K562 (cell line): Measurements from ENCODE around the gene EPS8L1. TPM values are rescaled to one million over a fixed set of nuclear protein-coding genes. Genes with fewer than 3 reads are reported as not detected.
A peak's percentile ranks its signal among the peaks of the same experiment; 100 is the strongest.

Experiments used
- ATAC-seq: fragments of 200-7000 bp; cut with Tn5 transposase; 3 replicates; pipeline ENCODE4 v1.9.1; 2020; ENCODE audit warnings: moderate library complexity
- BruUV-seq: library from RNA; stranded (reverse); fragments of 400-500 nt; replicated peaks from 2 replicates; lab custom pipeline; 2021; lab: Mats Ljungman, UMichigan
- CTCF ChIA-PET: fragments of 300-600 bp; formaldehyde crosslinking; extraction: SDS; loops from one replicate; lab custom pipeline; 2021; ENCODE audit warnings: low intra/inter-chr PET ratio; lab: Yijun Ruan, JAX
- POLR2A ChIA-PET: fragments of 300-600, 350-650 bp; sonication (Branson Sonifier 250); formaldehyde crosslinking; extraction: SDS; loops from one replicate; lab custom pipeline; 2021; ENCODE audit warnings: antibody characterized with exemption, inconsistent platforms; lab: Yijun Ruan, JAX
- DNase-seq, 4 experiments: peaks; one replicate each; pipeline versions ENCODE4 v3.0.0 to v3.0.0-alpha.2; 2011 to 2018; ENCODE audit warnings: low spot score in 3 of 4, mixed read lengths in 3 of 4; ENCODE audit errors: extremely low read depth in 1 of 4
- FAIRE-seq: peaks from 2 replicates; lab custom pipeline; 2011; peaks lifted over from hg19 to GRCh38; lab: Jason Lieb, UNC
- H2AFZ ChIP-seq: 2 replicates; pipeline ENCODE4 v1.6.0; 2011; ENCODE audit warnings: low read depth, low read length, control low read depth, inconsistent platforms
- H3K27ac ChIP-seq: fragments of 200-600 bp; 3 replicates; pipeline ENCODE4 v1.8.0; 2011; ENCODE audit warnings: low read depth, mild to moderate bottlenecking, control low read depth, inconsistent platforms, low read length, moderate library complexity, mixed read lengths; ENCODE audit errors: extremely low read depth
- H3K27me3 ChIP-seq, 2 experiments: fragments of 300-600 bp in 1 of 2; 2 replicates in 1 of 2; 3 replicates in 1 of 2; pipeline versions ENCODE4 v1.6.0 to v1.8.0; 2011; ENCODE audit warnings: inconsistent platforms in 2 of 2, low read length in 2 of 2, mild to moderate bottlenecking in 1 of 2, mixed read lengths in 1 of 2, moderate library complexity in 1 of 2; ENCODE audit not compliant: control insufficient read depth in 2 of 2, insufficient read depth in 2 of 2
- H3K36me3 ChIP-seq: fragments of 300-600 bp; 3 replicates; pipeline ENCODE4 v1.8.0; 2011; ENCODE audit warnings: mild to moderate bottlenecking, low read length, inconsistent platforms; ENCODE audit not compliant: control insufficient read depth, insufficient read depth
- H3K4me1 ChIP-seq, 2 experiments: fragments of 200-600 bp in 1 of 2; replicated peaks in 1 of 2; 2 replicates in 1 of 2; 3 replicates in 1 of 2; pipeline versions ENCODE4 v1.5.1 to v1.8.0; 2011; ENCODE audit warnings: inconsistent platforms in 2 of 2, low read length in 2 of 2, mild to moderate bottlenecking in 1 of 2, mixed read lengths in 1 of 2, moderate library complexity in 1 of 2; ENCODE audit not compliant: control insufficient read depth in 2 of 2, insufficient read depth in 2 of 2
- H3K4me2 ChIP-seq: 2 replicates; pipeline ENCODE4 v1.6.1; 2011; ENCODE audit warnings: low read length, control low read depth, inconsistent platforms, mixed read lengths; ENCODE audit not compliant: insufficient read depth
- H3K4me3 ChIP-seq: fragments of 200-600 bp; sonication (generic), shearing (Covaris generic); 2 replicates; pipeline ENCODE4 v1.5.1; 2016; ENCODE audit warnings: control low read depth, inconsistent platforms
- H3K79me2 ChIP-seq: fragments of 200-600 bp; 3 replicates; pipeline ENCODE4 v1.8.0; 2011; ENCODE audit warnings: low read length, inconsistent platforms; ENCODE audit not compliant: control insufficient read depth, insufficient read depth
- H3K9ac ChIP-seq, 2 experiments: 2 replicates each; pipeline versions ENCODE4 v1.6.0 to v1.6.1; 2011; ENCODE audit warnings: low read depth in 2 of 2, low read length in 2 of 2, control low read depth in 1 of 2, inconsistent platforms in 1 of 2, mild to moderate bottlenecking in 1 of 2, mixed read lengths in 1 of 2; ENCODE audit not compliant: insufficient read depth in 1 of 2
- H3K9me1 ChIP-seq: one replicate; pipeline ENCODE4 v1.6.0; 2011; ENCODE audit warnings: inconsistent platforms, mild to moderate bottlenecking, low read length, moderate library complexity; ENCODE audit not compliant: control insufficient read depth, insufficient read depth
- H3K9me3 ChIP-seq: replicated peaks from 2 replicates; pipeline ENCODE4 v1.5.1; 2011; ENCODE audit warnings: low read depth, low read length, inconsistent platforms; ENCODE audit not compliant: control insufficient read depth, insufficient read depth
- H4K20me1 ChIP-seq: replicated peaks from 2 replicates; pipeline ENCODE4 v1.6.1; 2011; ENCODE audit warnings: low read length, inconsistent platforms, mixed read lengths; ENCODE audit not compliant: control insufficient read depth, insufficient read depth
- CBX1 ChIP-seq: sonication (generic); IDR thresholded peaks from 2 replicates; pipeline ENCODE4 v1.6.1; 2016; ENCODE audit warnings: antibody characterized with exemption, low read depth, mild to moderate bottlenecking
- MYNN ChIP-seq, 2 experiments: sonication (generic); formaldehyde crosslinking in 1 of 2; IDR thresholded peaks; 2 replicates each; pipeline versions ENCODE4 v1.5.0 to v1.6.1; 2016 to 2020; ENCODE audit warnings: antibody characterized with exemption in 1 of 2, missing genetic modification reagents in 1 of 2
- POLR2A ChIP-seq: fragments of 450-650 bp; conservative IDR thresholded peaks from 2 replicates; pipeline ENCODE4 v1.6.1; 2016
- POLR2AphosphoS2 ChIP-seq: IDR thresholded peaks from 2 replicates; pipeline ENCODE4 v1.6.1; 2012; ENCODE audit warnings: low read length, improper control_type of control experiment
- POLR2G ChIP-seq: fragments of 200-400 bp; formaldehyde crosslinking; IDR thresholded peaks from 2 replicates; pipeline ENCODE4 v1.6.1; 2017; ENCODE audit warnings: low read depth, mild to moderate bottlenecking, antibody characterized with exemption, low read length, moderate library complexity
- SMAD2 ChIP-seq: fragments of 150-350 bp; IDR thresholded peaks from 2 replicates; pipeline ENCODE4 v1.6.1; 2014; ENCODE audit warnings: low read depth, mild to moderate bottlenecking, low read length
- ZEB2 ChIP-seq: fragments of 450-650 bp; IDR thresholded peaks from 2 replicates; pipeline ENCODE4 v1.6.1; 2016
- ZFP36 ChIP-seq: fragments of 150-350 bp; IDR thresholded peaks from 2 replicates; pipeline ENCODE4 v1.6.1; 2018; ENCODE audit warnings: low read length, low read depth; ENCODE audit not compliant: partially characterized antibody
- ZKSCAN8 ChIP-seq: fragments of 200-800 bp; sonication (Bioruptor generic); IDR thresholded peaks from 2 replicates; pipeline ENCODE4 v1.6.1; 2016; ENCODE audit warnings: missing genetic modification characterization, missing compliant biosample characterization
- ZNF24 ChIP-seq: fragments of 450-650 bp; IDR thresholded peaks from 2 replicates; pipeline ENCODE4 v1.6.1; 2016
- WGBS: fragments of 100-300 bp; shearing (Covaris generic); methylation state at CpG from one replicate; pipeline ENCODE4 v1.1.6; 2016; ENCODE audit warnings: low coverage, mixed read lengths; ENCODE audit not compliant: insufficient coverage; ENCODE audit errors: missing lambda C conversion rate; 5-methylcytosine and 5-hydroxymethylcytosine counted together
- in situ Hi-C: fragments of 300-500 bp; cut with MboI; formaldehyde crosslinking; loops from 4 replicates; pipeline ENCODE4 v1.15.0; 2018; ENCODE audit warnings: inconsistent platforms, mixed read lengths
- intact Hi-C: fragments of 100-400 bp; cut with micrococcal nuclease; formaldehyde crosslinking; loops from 2 replicates; pipeline ENCODE4 v1.14.2; 2022
- polyA plus RNA-seq, 8 experiments: library from polyadenylated mRNA; depleted of rRNA in 4 of 8; stranded (reverse) in 5 of 8; unstranded in 3 of 8; fragments of >200 nt; fragmentation: Nextera tagmentation in 2 of 8; fragmentation: Illumina TruSeq in 1 of 8; extraction: Ambion mirVana in 2 of 8; extraction: Trizol in 1 of 8; gene quantifications; 2 replicates each; pipeline versions ENCODE4 v1.2.1 to v1.2.3, GENCODE V29; 2011 to 2014; ENCODE audit warnings: inconsistent platforms in 1 of 8, missing spikeins in 1 of 8
- total RNA-seq, 7 experiments: library from RNA; depleted of rRNA in 6 of 7; stranded (reverse); fragments of >200 nt in 6 of 7; fragmentation: Illumina TruSeq in 2 of 7; extraction: Trizol in 2 of 7; gene quantifications; 2 replicates each; pipeline versions ENCODE4 v1.2.1 to v1.2.3, GENCODE V29; 2011 to 2021; ENCODE audit warnings: low replicate concordance in 1 of 7
- TF ChIP-seq, protein P1 (sequence below), 2 experiments: fragments of 450-650 bp; IDR thresholded peaks; 2 replicates each; pipeline ENCODE4 v1.6.1; 2018; ENCODE audit warnings: mild to moderate bottlenecking in 2 of 2, low read depth in 1 of 2; ENCODE audit not compliant: partially characterized antibody in 2 of 2

Gene EPS8L1
- total and polyA plus RNA-seq, 9 of the 15 experiments (the other 6 are each of a cell fraction or from before 2014, with no cell fraction given) = 0.35 to 22.1 (median 11.9) TPM

DNA sequence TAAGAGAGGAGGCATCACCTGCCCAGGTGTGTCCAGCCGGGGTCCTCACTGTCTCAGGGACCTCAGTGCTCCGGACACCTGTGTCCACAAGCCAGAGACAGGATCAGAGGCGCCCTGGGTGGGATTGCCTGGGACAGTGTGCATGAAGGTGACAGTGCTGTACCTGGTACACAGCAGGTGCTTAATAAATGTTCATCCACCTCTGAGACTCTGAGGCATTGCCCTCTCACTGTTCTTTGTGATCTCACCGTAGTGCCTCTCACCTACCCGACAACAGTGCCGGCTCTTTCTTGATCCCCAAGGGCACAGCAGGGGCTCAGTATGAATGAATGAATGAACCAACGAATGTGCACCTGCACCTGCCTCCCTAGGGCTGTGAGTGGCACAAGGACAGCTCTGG, 21.9 kb upstream of the EPS8L1 start:
- ChIA-PET POLR2A (interaction anchor here (1.2 to 3.3 kb wide), 2 partner anchors 11 to 13 kb away, joined by 4 to 15 read pairs; no protein-coding TSS in a partner anchor), CTCF (no interaction called here)
- intact Hi-C loops = no loop called here
- no TSS peak for BruUV-seq
- H3K4me1 ChIP-seq = peaks cover 0 to 3% of the 10 kb centered on the region in 2 experiments; a peak in 1 of 5 replicates
- no peak overlapping the region for H3K27ac ChIP-seq
- H3K36me3 ChIP-seq = peaks cover 90% of the 10 kb centered on the region
- no peaks in the 10 kb centered on the region for H3K27me3 ChIP-seq
- no peak for ATAC-seq
- no peak overlapping the region for H3K4me3 ChIP-seq
- TF ChIP-seq ZEB2 (no peak), SMAD2 (no peak), MYNN (IDR thresholded peaks at IDR 0.05) (peak; percentile 54; the same call in 1 of the 2 replicates), MYNN (CRISPR knock-in tag; IDR thresholded peaks at IDR 0.05) (no peak), POLR2A (peak; percentile 48), ZNF24 (peak; percentile 77), POLR2AphosphoS2 (peak; percentile 47), ZKSCAN8 (CRISPR knock-in tag) (peak; percentile 92), ZFP36 (peak; percentile 4), POLR2G (peak; percentile 47; the same call in 1 of the 2 replicates), CBX1 (0 out of 2 replicates have a peak, but pooled peaks have one; percentile 16)
- TF ChIP-seq, protein P1, sequence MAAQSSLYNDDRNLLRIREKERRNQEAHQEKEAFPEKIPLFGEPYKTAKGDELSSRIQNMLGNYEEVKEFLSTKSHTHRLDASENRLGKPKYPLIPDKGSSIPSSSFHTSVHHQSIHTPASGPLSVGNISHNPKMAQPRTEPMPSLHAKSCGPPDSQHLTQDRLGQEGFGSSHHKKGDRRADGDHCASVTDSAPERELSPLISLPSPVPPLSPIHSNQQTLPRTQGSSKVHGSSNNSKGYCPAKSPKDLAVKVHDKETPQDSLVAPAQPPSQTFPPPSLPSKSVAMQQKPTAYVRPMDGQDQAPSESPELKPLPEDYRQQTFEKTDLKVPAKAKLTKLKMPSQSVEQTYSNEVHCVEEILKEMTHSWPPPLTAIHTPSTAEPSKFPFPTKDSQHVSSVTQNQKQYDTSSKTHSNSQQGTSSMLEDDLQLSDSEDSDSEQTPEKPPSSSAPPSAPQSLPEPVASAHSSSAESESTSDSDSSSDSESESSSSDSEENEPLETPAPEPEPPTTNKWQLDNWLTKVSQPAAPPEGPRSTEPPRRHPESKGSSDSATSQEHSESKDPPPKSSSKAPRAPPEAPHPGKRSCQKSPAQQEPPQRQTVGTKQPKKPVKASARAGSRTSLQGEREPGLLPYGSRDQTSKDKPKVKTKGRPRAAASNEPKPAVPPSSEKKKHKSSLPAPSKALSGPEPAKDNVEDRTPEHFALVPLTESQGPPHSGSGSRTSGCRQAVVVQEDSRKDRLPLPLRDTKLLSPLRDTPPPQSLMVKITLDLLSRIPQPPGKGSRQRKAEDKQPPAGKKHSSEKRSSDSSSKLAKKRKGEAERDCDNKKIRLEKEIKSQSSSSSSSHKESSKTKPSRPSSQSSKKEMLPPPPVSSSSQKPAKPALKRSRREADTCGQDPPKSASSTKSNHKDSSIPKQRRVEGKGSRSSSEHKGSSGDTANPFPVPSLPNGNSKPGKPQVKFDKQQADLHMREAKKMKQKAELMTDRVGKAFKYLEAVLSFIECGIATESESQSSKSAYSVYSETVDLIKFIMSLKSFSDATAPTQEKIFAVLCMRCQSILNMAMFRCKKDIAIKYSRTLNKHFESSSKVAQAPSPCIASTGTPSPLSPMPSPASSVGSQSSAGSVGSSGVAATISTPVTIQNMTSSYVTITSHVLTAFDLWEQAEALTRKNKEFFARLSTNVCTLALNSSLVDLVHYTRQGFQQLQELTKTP (IDR thresholded peaks at IDR 0.05; ENCODE audit: low read depth in 1 of 2, partially characterized antibody in 2 of 2) = no peak
- no peak overlapping the region for H3K9ac ChIP-seq
- no peaks in the 10 kb centered on the region for H3K9me3 ChIP-seq
- 0 out of 2 replicates have a peak, but pooled peaks cover 10% of the 10 kb centered on the region for H4K20me1 ChIP-seq
- in situ Hi-C loops = no loop called here
- DNase-seq = no peak
- H3K79me2 ChIP-seq = peaks cover 24% of the 10 kb centered on the region
- no peak overlapping the region for H2AFZ ChIP-seq
- H3K4me2 ChIP-seq = no peak overlapping the region
- FAIRE-seq = no peak
- WGBS = 93% methylated on average over 4 of the region's 7 CpGs
- no peaks in the 10 kb centered on the region for H3K9me1 ChIP-seq
